Measurements from ENCODE around the gene EIF4EBP2. TPM values are rescaled to one million over a fixed set of nuclear protein-coding genes. Genes with fewer than 3 reads are reported as not detected.

EIF4EBP2 gene, protein sequence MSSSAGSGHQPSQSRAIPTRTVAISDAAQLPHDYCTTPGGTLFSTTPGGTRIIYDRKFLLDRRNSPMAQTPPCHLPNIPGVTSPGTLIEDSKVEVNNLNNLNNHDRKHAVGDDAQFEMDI
- total RNA-seq (2016; rRNA removed; fragmentation: Illumina TruSeq; extraction: Trizol) (22.0 and 38.0 TPM in 2 replicates), polyA plus RNA-seq (2011; rRNA removed) (15.2 and 16.9 TPM in 2 replicates), polyA minus RNA-seq (2011; rRNA and poly(A)+ RNA removed; ENCODE audit: low replicate concordance) (19.1 and 27.4 TPM in 2 replicates), Bru-seq, nascent RNA (percentile 94 among the genes with signal in this experiment), BruChase-seq, experiment 1, labeled RNA remaining after a 6-hour chase (percentile 96 among the genes with signal in this experiment), BruChase-seq, experiment 2, labeled RNA remaining after a 2-hour chase (percentile 95 among the genes with signal in this experiment)
- total RNA-seq (2016; cell fraction: cytosol; rRNA removed; fragmentation: Illumina TruSeq; extraction: Trizol; ENCODE audit: low read depth), result 17.2 and 19.6 TPM in 2 replicates
- 21.9 and 34.6 TPM in 2 replicates for total RNA-seq (2016; cell fraction: insoluble cytoplasmic fraction; rRNA removed; fragmentation: Illumina TruSeq; extraction: Trizol)
- total RNA-seq (2016; cell fraction: membrane; rRNA removed; fragmentation: Illumina TruSeq; extraction: Trizol), result 61.0 and 70.2 TPM in 2 replicates
- total RNA-seq (2016; cell fraction: nucleus; rRNA removed; fragmentation: Illumina TruSeq; extraction: Trizol), result 16.9 and 19.6 TPM in 2 replicates
- polyA plus RNA-seq (2011; cell fraction: cytosol; rRNA removed), result 11.8 and 19.5 TPM in 2 replicates
- polyA plus RNA-seq (2011; cell fraction: nucleus; rRNA removed), result 6.5 and 9.6 TPM in 2 replicates
- polyA plus RNA-seq (2012), result 30.8 and 39.1 TPM in 2 replicates
- 64.7 and 66.1 TPM in 2 replicates for polyA plus RNA-seq (2016; cell fraction: cytosol; fragmentation: Illumina TruSeq; extraction: Trizol; ENCODE audit: low read depth)
- polyA plus RNA-seq (2016; cell fraction: insoluble cytoplasmic fraction; fragmentation: Illumina TruSeq; extraction: Trizol; ENCODE audit: low read depth), result 46.1 and 53.1 TPM in 2 replicates
- 111 and 131 TPM in 2 replicates for polyA plus RNA-seq (2016; cell fraction: membrane; fragmentation: Illumina TruSeq; extraction: Trizol; ENCODE audit: low read depth)
- polyA plus RNA-seq (2016; cell fraction: nucleus; fragmentation: Illumina TruSeq; extraction: Trizol; ENCODE audit: insufficient read depth, low read depth), result 25.2 TPM in 2 replicates
- polyA minus RNA-seq (2011; cell fraction: cytosol; rRNA and poly(A)+ RNA removed), result 18.4 and 23.2 TPM in 2 replicates
- polyA minus RNA-seq (2011; cell fraction: nucleus; rRNA and poly(A)+ RNA removed), result 15.6 and 18.5 TPM in 2 replicates
- long read RNA-seq, experiment 1, full-length matches to known transcripts, result 38 of 59 reads
- long read RNA-seq, experiment 1, partial matches to known transcripts, result 2 of 59 reads
- long read RNA-seq, experiment 1, other reads (novel, unspliced or antisense), result 19 of 59 reads
- long read RNA-seq, experiment 2, full-length matches to known transcripts, result 68 of 179 reads
- long read RNA-seq, experiment 2, partial matches to known transcripts, result 2 of 179 reads
- long read RNA-seq, experiment 2, other reads (novel, unspliced or antisense), result 109 of 179 reads

DNA sequence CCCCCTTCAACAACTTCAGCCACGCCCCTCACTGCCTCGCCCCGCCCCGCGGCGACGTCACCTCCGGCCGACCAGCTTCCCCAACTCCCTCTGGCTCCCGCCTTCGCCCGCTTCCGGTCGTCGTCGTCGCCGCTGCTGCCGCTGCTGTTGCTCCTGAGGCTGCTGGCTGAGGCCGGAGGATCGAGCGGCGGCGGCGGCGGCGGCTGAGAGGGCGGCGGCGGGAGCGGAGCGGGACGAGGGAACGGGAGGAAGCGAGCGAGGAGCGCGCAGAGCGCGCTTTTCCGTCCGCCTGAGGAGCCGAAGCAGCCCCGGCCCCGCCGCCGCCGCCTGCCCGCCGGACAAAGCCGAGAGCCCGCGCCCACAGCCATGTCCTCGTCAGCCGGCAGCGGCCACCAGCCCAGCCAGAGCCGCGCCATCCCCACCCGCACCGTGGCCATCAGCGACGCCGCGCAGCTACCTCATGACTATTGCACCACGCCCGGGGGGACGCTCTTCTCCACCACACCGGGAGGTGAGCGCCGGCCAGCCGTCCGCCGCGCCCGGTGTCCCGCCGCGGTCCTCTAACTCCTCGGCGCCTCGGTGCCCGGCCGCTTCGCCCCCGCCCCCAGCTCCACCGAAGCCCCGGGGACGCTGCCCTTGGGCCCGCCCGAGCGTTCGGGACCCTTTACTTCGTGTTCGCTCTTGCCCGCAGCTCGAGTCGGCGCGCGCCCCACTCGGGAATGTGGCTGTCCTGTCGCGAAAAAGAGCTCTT lies at the start of gene EIF4EBP2:
Gene EIF4EBP2, plus strand, starts transcription at position 110 of the 751 bp plus-strand sequence. Its CDS starts 257 bp downstream, at position 367.
- H3K27ac ChIP-seq (ENCODE audit: extremely low read length, insufficient read depth, low read length), result peak within 1 kb of the TSS; percentile 82
- FAIRE-seq (no peak), ATAC-seq (peak; percentile 80), DNase-seq (ENCODE audit: low spot score) (peak; percentile 84)
- H3K4me1 ChIP-seq (ENCODE audit: insufficient read depth, low read length), result peaks cover 49% of the 10 kb centered on the region
- H3K9ac ChIP-seq (ENCODE audit: insufficient read depth, low read depth, low read length), result peak within 1 kb of the TSS; percentile 95
- no TSS peak for BruUV-seq (replicated peaks)
- H3K4me3 ChIP-seq (replicated peaks in 1 of 3; ENCODE audit: insufficient read depth in 1 of 3, low read depth in 2 of 3, low read length in 3 of 3), result peak within 1 kb of the TSS; percentile 90 to 94 (median 92)
- peaks cover 37% of the 10 kb centered on the region for H3K79me2 ChIP-seq (ENCODE audit: insufficient read depth, low read length)
- H3K27me3 ChIP-seq (ENCODE audit: control insufficient read depth in 1 of 2, insufficient read depth in 2 of 2, low read length in 2 of 2), result no peaks in the 10 kb centered on the region; a peak in 1 of 5 replicates
- H3K9me3 ChIP-seq (ENCODE audit: low read length), result no peaks in the 10 kb centered on the region
- ChIA-PET POLR2A (interaction anchor here (0.6 to 3.8 kb wide), 29 partner anchors 9 to 258 kb away, joined by 3 to 32 read pairs (median 5); partner anchors contain the start of genes LRRC20, PPA1, SAR1A and TYSND1), CTCF (ENCODE audit: low intra/inter-chr PET ratio, low total read pairs) (no interaction called here)
- WGBS (ENCODE audit: low lambda C conversion rate), result 3% methylated on average over 12 of the region's 103 CpGs
- intact Hi-C loops (cut with micrococcal nuclease; ENCODE audit: unreplicated experiment), result no loop called here
- H2AFZ ChIP-seq (ENCODE audit: low read length), result peak within 1 kb of the TSS; percentile 99
- peaks cover 27% of the 10 kb centered on the region for H4K20me1 ChIP-seq (ENCODE audit: insufficient read depth, low read length)
- H3K36me3 ChIP-seq (replicated peaks in 1 of 2; ENCODE audit: control insufficient read depth in 1 of 2, insufficient read depth in 2 of 2, low read length in 2 of 2), result no peaks in the 10 kb centered on the region
- in situ Hi-C loops (cut with HindIII; ENCODE audit: extremely low pct_ligation_motif_present, low pct_unique_long_range_greater_than_20kb), result no loop called here
- H3K4me2 ChIP-seq (ENCODE audit: low read depth, low read length), result peak within 1 kb of the TSS; percentile 88
- TF ChIP-seq RFXANK (CRISPR knock-in tag; IDR thresholded peaks at IDR 0.05), result no peak
- TF ChIP-seq, protein P1, sequence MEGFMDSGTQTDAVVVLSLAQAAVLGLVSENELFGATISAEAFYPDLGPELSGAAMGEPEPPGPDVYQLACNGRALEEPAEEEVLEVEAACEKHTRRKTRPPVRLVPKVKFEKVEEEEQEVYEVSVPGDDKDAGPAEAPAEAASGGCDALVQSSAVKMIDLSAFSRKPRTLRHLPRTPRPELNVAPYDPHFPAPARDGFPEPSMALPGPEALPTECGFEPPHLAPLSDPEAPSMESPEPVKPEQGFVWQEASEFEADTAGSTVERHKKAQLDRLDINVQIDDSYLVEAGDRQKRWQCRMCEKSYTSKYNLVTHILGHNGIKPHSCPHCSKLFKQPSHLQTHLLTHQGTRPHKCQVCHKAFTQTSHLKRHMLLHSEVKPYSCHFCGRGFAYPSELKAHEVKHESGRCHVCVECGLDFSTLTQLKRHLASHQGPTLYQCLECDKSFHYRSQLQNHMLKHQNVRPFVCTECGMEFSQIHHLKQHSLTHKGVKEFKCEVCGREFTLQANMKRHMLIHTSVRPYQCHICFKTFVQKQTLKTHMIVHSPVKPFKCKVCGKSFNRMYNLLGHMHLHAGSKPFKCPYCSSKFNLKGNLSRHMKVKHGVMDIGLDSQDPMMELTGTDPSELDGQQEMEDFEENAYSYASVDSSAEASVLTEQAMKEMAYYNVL (CRISPR knock-in tag; IDR thresholded peaks at IDR 0.05; ENCODE audit: borderline replicate concordance), result peak; percentile 76
- TF ChIP-seq ELF3 (CRISPR knock-in tag; IDR thresholded peaks at IDR 0.05), result peak; percentile 79
- TF ChIP-seq, protein P2, sequence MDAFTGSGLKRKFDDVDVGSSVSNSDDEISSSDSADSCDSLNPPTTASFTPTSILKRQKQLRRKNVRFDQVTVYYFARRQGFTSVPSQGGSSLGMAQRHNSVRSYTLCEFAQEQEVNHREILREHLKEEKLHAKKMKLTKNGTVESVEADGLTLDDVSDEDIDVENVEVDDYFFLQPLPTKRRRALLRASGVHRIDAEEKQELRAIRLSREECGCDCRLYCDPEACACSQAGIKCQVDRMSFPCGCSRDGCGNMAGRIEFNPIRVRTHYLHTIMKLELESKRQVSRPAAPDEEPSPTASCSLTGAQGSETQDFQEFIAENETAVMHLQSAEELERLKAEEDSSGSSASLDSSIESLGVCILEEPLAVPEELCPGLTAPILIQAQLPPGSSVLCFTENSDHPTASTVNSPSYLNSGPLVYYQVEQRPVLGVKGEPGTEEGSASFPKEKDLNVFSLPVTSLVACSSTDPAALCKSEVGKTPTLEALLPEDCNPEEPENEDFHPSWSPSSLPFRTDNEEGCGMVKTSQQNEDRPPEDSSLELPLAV (CRISPR knock-in tag; conservative IDR thresholded peaks at IDR 0.05; ENCODE audit: low read depth), result no peak
- no peak; the same call in 1 of the 2 replicates for TF ChIP-seq ZMAT3 (CRISPR knock-in tag; conservative IDR thresholded peaks at IDR 0.05)
- TF ChIP-seq ZSCAN9 (CRISPR knock-in tag; IDR thresholded peaks at IDR 0.05; ENCODE audit: borderline replicate concordance), result peak; percentile 63; the same call in 1 of the 2 replicates
- peak; percentile 86 for TF ChIP-seq KDM2A (CRISPR knock-in tag; IDR thresholded peaks at IDR 0.05; ENCODE audit: borderline replicate concordance, low read depth)
- TF ChIP-seq ZNF790 (CRISPR knock-in tag; IDR thresholded peaks at IDR 0.05; ENCODE audit: borderline replicate concordance), result peak; percentile 90
- TF ChIP-seq, protein P3, sequence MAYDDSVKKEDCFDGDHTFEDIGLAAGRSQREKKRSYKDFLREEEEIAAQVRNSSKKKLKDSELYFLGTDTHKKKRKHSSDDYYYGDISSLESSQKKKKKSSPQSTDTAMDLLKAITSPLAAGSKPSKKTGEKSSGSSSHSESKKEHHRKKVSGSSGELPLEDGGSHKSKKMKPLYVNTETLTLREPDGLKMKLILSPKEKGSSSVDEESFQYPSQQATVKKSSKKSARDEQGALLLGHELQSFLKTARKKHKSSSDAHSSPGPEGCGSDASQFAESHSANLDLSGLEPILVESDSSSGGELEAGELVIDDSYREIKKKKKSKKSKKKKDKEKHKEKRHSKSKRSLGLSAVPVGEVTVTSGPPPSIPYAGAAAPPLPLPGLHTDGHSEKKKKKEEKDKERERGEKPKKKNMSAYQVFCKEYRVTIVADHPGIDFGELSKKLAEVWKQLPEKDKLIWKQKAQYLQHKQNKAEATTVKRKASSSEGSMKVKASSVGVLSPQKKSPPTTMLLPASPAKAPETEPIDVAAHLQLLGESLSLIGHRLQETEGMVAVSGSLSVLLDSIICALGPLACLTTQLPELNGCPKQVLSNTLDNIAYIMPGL (CRISPR knock-in tag; IDR thresholded peaks at IDR 0.05; ENCODE audit: borderline replicate concordance in 1 of 2, low read depth in 1 of 2), result peak; percentile 47 to 67; a peak in 1 of 4 replicates
- TF ChIP-seq ZNF256 (CRISPR knock-in tag; conservative IDR thresholded peaks at IDR 0.05), result no peak
- no peak for TF ChIP-seq MTF1 (CRISPR knock-in tag; IDR thresholded peaks at IDR 0.05)
